ENCODE measurements around the gene MPDU1.

DNA sequence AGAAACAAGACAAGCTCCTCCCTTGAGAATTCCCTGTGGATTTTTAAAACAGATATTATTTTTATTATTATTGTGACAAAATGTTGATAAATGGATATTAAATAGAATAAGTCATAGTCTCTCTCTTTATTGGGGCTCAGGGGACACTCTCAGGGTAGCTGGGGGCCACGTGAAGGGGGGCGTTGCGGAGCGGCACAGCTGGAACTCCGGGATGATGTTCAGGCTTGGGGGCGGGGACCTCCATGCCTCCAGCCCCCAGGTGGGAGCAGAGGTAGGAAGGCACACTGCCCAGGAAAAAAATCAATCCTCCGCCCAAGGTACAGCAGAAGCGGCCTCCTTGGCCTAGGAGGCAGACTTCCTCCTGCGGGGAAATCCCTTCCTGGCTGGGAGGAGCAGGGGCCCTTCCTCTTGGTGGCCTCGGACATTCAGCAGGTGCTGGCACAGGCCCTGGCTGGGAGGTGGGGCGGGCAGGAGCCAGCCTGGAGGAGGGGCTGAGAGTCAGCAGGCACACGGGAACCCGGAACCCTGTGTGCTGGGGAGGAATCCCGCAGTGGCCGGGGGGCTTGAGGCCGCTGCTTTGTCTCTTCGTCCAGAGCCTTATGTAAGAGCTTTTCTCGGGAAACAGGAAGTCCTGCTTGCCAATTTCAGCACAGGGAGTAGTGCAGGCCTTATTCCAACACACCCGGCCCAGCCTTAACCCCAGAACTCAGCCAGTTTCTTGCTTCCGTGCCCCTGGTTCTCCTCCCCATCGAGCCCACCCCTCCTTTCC, 25.7 kb upstream of the MPDU1 start:
- TF ChIP-seq, protein P1, sequence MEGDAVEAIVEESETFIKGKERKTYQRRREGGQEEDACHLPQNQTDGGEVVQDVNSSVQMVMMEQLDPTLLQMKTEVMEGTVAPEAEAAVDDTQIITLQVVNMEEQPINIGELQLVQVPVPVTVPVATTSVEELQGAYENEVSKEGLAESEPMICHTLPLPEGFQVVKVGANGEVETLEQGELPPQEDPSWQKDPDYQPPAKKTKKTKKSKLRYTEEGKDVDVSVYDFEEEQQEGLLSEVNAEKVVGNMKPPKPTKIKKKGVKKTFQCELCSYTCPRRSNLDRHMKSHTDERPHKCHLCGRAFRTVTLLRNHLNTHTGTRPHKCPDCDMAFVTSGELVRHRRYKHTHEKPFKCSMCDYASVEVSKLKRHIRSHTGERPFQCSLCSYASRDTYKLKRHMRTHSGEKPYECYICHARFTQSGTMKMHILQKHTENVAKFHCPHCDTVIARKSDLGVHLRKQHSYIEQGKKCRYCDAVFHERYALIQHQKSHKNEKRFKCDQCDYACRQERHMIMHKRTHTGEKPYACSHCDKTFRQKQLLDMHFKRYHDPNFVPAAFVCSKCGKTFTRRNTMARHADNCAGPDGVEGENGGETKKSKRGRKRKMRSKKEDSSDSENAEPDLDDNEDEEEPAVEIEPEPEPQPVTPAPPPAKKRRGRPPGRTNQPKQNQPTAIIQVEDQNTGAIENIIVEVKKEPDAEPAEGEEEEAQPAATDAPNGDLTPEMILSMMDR (IDR thresholded peaks at IDR 0.05; ENCODE audit: low read depth, low read length, poor library complexity, severe bottlenecking): no peak
- TF ChIP-seq EZH2phosphoT487 (IDR thresholded peaks at IDR 0.05; ENCODE audit: borderline replicate concordance, low read length): no peak

Data from DOHH2 (cell line).